Measurements from ENCODE around the gene DIRAS3.

The DIRAS3 gene

GRCh38 chr1:68029444-68029843 lies 21.0 kb downstream of the DIRAS3 start:
- no peak overlapping the region for H3K4me3 ChIP-seq (ENCODE audit: low read depth, low read length)
- CTCF ChIA-PET: interaction anchor here (1.0 kb wide), 1 partner anchor 176 kb away, joined by 3 read pairs; no protein-coding TSS in a partner anchor
- no peak for TF ChIP-seq CTCF (IDR thresholded peaks at IDR 0.05; ENCODE audit: insufficient read depth, low read length, missing control alignments)
- POLR2A ChIA-PET: no interaction called here
- no peak for DNase-seq (ENCODE audit: low read depth, low spot score)

DNA sequence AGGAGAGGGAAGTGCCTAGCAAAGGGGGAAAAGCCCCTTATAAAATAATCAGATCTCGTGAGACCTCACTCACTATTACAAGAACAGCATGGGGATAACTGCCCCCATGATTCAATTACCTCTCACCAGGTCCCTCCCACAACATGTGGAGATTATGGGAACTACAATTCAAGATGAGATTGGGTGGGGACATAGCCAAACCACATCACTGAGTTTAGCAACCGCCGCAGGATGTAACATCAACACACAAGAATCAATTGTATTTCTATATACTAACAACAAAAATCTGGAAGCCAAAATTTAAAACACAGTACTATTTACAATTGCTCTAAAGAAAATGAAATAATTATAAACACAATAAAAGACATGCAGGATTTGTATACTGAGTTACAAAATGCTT lies 21.9 kb downstream of the DIRAS3 start:
- H3K4me3 ChIP-seq (ENCODE audit: low read depth, low read length): no peak overlapping the region
- TF ChIP-seq CTCF (IDR thresholded peaks at IDR 0.05; ENCODE audit: insufficient read depth, low read length, missing control alignments): no peak
- DNase-seq (ENCODE audit: low read depth, low spot score): no peak
- ChIA-PET CTCF (interaction anchor here (1.0 kb wide), 1 partner anchor 175 kb away, joined by 3 read pairs; no protein-coding TSS in a partner anchor), POLR2A (no interaction called here)

DNA sequence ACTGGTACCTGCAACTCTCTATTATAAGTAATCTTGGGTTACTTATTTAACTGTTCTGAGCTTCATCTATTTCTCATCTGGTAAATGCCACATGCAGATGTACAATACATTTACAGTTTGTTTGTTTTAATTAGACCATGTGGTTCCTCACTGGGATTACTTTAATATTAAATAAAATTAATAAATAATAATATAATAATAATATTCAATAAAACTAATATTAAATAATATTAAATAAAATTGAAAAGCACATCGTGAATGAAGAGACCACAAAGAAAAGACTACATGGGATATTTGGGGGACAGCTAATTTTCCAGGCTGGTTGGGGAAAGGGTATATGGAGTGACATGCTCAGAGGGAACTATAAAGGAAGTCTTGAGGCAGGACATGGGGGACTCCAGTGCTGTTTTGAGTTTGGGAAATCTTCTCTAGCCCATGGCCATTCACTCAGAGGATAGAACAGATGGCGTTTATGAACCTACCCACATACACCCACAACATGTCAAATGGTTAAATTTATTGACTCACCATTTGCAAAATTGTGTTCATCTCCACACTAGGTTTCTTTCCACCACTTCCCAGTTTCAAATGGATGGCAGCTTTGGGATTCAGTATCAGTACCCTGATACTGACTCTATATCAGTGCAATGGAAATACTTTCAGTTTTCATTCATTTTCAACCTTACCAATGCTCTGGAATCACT lies 25.6 kb downstream of the DIRAS3 start:
- POLR2A ChIA-PET: no interaction called here
- CTCF ChIA-PET: interaction anchor here (0.8 to 2.0 kb wide), 3 partner anchors 15 to 69 kb away, joined by 3 to 4 read pairs (median 4); no protein-coding TSS in a partner anchor
- no peak for DNase-seq (ENCODE audit: low read depth, low spot score)
- TF ChIP-seq CTCF (IDR thresholded peaks at IDR 0.05; ENCODE audit: insufficient read depth, low read length, missing control alignments): no peak
- H3K4me3 ChIP-seq (ENCODE audit: low read depth, low read length): no peak overlapping the region

GRCh38 chr1:68016381-68016780 lies 34.0 kb downstream of the DIRAS3 start:
- ChIA-PET POLR2A (no interaction called here), CTCF (interaction anchor here (0.8 to 2.5 kb wide), 4 partner anchors 26 to 166 kb away, joined by 3 to 7 read pairs (median 4); no protein-coding TSS in a partner anchor)
- H3K4me3 ChIP-seq (ENCODE audit: low read depth, low read length): no peak overlapping the region
- no peak for TF ChIP-seq CTCF (IDR thresholded peaks at IDR 0.05; ENCODE audit: insufficient read depth, low read length, missing control alignments)
- DNase-seq (ENCODE audit: low read depth, low spot score): no peak

DNA sequence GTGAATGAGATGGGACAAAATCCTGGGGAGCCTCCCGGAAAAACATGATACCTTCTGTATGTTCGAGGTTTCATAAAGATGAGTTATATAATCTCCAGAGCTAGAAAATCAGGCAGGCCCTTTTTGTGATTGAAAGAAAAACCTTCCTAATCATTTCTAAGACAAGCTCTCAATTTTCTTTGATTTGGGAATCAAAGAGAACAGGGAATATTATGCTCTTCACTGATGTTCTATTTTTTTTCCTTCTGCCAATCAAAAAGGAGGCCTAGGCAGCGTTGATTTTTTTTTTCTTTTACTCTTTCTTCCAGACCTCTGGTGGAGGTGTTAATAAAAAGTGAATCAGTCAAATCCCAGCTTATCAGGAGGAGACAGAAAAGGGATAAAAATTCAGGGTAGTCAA lies 34.5 kb downstream of the DIRAS3 start:
- CTCF ChIA-PET: interaction anchor here (0.8 to 2.5 kb wide), 4 partner anchors 26 to 165 kb away, joined by 3 to 7 read pairs (median 4); no protein-coding TSS in a partner anchor
- POLR2A ChIA-PET: no interaction called here
- H3K4me3 ChIP-seq (ENCODE audit: low read depth, low read length): no peak overlapping the region
- no peak for TF ChIP-seq CTCF (IDR thresholded peaks at IDR 0.05; ENCODE audit: insufficient read depth, low read length, missing control alignments)
- DNase-seq (ENCODE audit: low read depth, low spot score): no peak

DNA sequence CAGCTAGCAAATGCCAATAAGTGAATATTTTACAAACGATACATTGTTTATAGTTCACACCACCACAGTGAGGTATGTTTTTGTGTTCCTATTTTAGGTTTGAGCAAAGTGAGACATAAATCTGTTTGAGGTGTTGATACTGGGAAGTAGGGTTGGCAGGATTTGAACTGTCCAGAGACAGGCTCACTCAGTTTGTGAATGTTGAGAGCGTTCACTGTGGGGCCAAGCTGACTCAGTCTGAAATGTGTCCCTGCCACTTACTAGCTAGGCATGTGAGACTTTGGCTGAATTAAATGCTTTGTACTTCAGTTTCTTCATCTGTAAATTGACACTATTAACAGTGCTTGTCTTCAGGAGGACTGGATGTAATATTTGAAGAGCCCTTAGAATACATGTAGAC lies 35.1 kb downstream of the DIRAS3 start:
- no peak for TF ChIP-seq CTCF (IDR thresholded peaks at IDR 0.05; ENCODE audit: insufficient read depth, low read length, missing control alignments)
- ChIA-PET POLR2A (no interaction called here), CTCF (interaction anchor here (0.6 to 2.5 kb wide), 8 partner anchors 25 to 1016 kb away, joined by 3 to 9 read pairs (median 4); no protein-coding TSS in a partner anchor)
- H3K4me3 ChIP-seq (ENCODE audit: low read depth, low read length): no peak overlapping the region
- DNase-seq (ENCODE audit: low read depth, low spot score): no peak

Measured in AG04449 (cell line).